Measurements from ENCODE around the gene KLHDC4.

Gene KLHDC4

DNA sequence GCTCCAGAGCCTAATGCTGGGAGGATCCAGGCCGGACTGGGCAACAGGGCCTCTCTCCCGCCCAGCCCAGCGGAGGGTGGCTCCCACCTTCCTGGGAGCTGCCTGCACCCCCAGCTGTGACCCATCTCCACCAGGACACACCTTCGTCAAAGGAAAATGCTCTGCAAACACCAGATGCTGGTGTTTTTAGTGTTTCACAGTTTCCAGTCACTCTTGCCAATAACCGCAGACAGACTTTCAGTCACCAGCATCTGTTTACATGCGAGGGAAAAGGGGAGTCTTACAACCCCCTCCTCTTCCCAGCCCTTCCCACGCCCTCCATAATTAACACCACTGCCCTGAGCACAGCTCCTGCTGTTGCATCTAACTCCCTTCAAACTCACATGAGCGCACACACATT lies 25.3 kb downstream of the KLHDC4 start:
- H3K9ac ChIP-seq (ENCODE audit: low read length) = no peak overlapping the region
- no peak for TF ChIP-seq EZH2phosphoT487 (conservative IDR thresholded peaks at IDR 0.05; ENCODE audit: low read length)
- peaks cover 57% of the 10 kb centered on the region for H3K79me2 ChIP-seq (ENCODE audit: insufficient read depth, low read length)
- H3F3A ChIP-seq (ENCODE audit: insufficient read depth) = no peaks in the 10 kb centered on the region
- no peak overlapping the region for H2AFZ ChIP-seq (ENCODE audit: low read depth, low read length, severe bottlenecking)
- H3K36me3 ChIP-seq (ENCODE audit: low read length) = peaks cover 9% of the 10 kb centered on the region; the same call in 1 of the 2 replicates
- H3K4me2 ChIP-seq (ENCODE audit: low read depth, low read length, poor library complexity, severe bottlenecking) = no peak overlapping the region
- no peaks in the 10 kb centered on the region for H4K20me1 ChIP-seq (ENCODE audit: low read depth, low read length)
- no peak overlapping the region for H3K27ac ChIP-seq (ENCODE audit: low read depth, low read length)
- H3K27me3 ChIP-seq (ENCODE audit: low read length) = no peaks in the 10 kb centered on the region
- no peaks in the 10 kb centered on the region for H3K9me2 ChIP-seq (replicated peaks; ENCODE audit: insufficient read depth, low read length)
- no peaks in the 10 kb centered on the region for H3K9me3 ChIP-seq (ENCODE audit: insufficient read depth, low read length)
- no peak overlapping the region for H3K4me3 ChIP-seq (ENCODE audit: insufficient read depth, low read length, poor library complexity, severe bottlenecking)

DNA sequence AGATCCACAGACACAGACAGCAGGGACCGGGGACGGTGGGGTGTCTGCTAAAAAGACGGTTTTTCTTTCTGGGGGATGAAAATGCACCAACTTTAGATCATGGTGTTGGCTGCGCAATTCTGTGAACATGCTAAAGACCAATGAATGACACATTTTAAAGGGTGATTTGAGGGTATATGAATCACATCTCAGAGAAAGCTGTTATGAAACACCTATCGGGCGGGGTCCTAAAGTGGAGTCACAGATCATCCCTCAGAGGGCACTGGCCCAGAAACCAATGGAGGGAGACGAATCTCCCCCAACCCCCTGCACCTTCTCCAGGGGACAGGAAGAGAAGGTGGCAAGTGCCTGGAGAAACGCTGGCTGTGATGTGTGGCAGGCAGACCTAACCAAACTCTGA lies 26.0 kb downstream of the KLHDC4 start:
- H3K9ac ChIP-seq (ENCODE audit: low read length) = no peak overlapping the region
- TF ChIP-seq, protein P1, sequence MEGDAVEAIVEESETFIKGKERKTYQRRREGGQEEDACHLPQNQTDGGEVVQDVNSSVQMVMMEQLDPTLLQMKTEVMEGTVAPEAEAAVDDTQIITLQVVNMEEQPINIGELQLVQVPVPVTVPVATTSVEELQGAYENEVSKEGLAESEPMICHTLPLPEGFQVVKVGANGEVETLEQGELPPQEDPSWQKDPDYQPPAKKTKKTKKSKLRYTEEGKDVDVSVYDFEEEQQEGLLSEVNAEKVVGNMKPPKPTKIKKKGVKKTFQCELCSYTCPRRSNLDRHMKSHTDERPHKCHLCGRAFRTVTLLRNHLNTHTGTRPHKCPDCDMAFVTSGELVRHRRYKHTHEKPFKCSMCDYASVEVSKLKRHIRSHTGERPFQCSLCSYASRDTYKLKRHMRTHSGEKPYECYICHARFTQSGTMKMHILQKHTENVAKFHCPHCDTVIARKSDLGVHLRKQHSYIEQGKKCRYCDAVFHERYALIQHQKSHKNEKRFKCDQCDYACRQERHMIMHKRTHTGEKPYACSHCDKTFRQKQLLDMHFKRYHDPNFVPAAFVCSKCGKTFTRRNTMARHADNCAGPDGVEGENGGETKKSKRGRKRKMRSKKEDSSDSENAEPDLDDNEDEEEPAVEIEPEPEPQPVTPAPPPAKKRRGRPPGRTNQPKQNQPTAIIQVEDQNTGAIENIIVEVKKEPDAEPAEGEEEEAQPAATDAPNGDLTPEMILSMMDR (IDR thresholded peaks at IDR 0.05; ENCODE audit: insufficient read depth, low read length, poor library complexity, severe bottlenecking) = no peak
- no peak for TF ChIP-seq EZH2phosphoT487 (conservative IDR thresholded peaks at IDR 0.05; ENCODE audit: low read length)
- no peaks in the 10 kb centered on the region for H3K9me2 ChIP-seq (replicated peaks; ENCODE audit: insufficient read depth, low read length)
- H3K27me3 ChIP-seq (ENCODE audit: low read length) = no peaks in the 10 kb centered on the region
- H4K20me1 ChIP-seq (ENCODE audit: low read depth, low read length) = no peaks in the 10 kb centered on the region
- H3F3A ChIP-seq (ENCODE audit: insufficient read depth) = no peaks in the 10 kb centered on the region
- H3K4me2 ChIP-seq (ENCODE audit: low read depth, low read length, poor library complexity, severe bottlenecking) = no peak overlapping the region
- H2AFZ ChIP-seq (ENCODE audit: low read depth, low read length, severe bottlenecking) = no peak overlapping the region
- no peak overlapping the region for H3K27ac ChIP-seq (ENCODE audit: low read depth, low read length)
- H3K36me3 ChIP-seq (ENCODE audit: low read length) = peaks cover 9% of the 10 kb centered on the region; the same call in 1 of the 2 replicates
- H3K79me2 ChIP-seq (ENCODE audit: insufficient read depth, low read length) = peaks cover 63% of the 10 kb centered on the region
- no peak overlapping the region for H3K4me3 ChIP-seq (ENCODE audit: insufficient read depth, low read length, poor library complexity, severe bottlenecking)
- H3K9me3 ChIP-seq (ENCODE audit: insufficient read depth, low read length) = no peaks in the 10 kb centered on the region

DNA sequence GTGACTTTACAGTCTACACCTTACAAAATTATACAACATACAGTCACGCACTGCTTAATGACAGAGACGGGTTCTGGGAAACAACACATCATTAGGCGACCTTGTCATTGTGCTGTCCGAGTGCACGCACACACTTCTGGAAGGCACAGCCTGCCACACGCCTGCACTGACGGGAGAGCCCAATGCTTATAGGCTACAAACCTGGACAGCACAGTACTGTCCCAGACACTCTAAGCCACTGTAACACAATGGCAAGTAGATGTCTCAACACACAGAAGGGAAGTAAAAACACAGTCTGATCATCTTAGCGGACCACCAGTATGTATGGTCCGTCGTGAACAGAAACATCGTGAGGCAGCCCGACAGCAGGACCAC lies 29.8 kb downstream of the KLHDC4 start:
- no peaks in the 10 kb centered on the region for H3K9me3 ChIP-seq (ENCODE audit: insufficient read depth, low read length)
- H3K4me2 ChIP-seq (ENCODE audit: low read depth, low read length, poor library complexity, severe bottlenecking) = no peak overlapping the region
- H3F3A ChIP-seq (ENCODE audit: insufficient read depth) = no peaks in the 10 kb centered on the region; the same call in 1 of the 2 replicates
- H3K9ac ChIP-seq (ENCODE audit: low read length) = no peak overlapping the region
- H3K27ac ChIP-seq (ENCODE audit: low read depth, low read length) = no peak overlapping the region
- H3K36me3 ChIP-seq (ENCODE audit: low read length) = peaks cover 14% of the 10 kb centered on the region; the same call in 1 of the 2 replicates
- TF ChIP-seq, protein P1 (IDR thresholded peaks at IDR 0.05; ENCODE audit: insufficient read depth, low read length, poor library complexity, severe bottlenecking) = no peak
- TF ChIP-seq EZH2phosphoT487 (conservative IDR thresholded peaks at IDR 0.05; ENCODE audit: low read length) = no peak
- H3K4me3 ChIP-seq (ENCODE audit: insufficient read depth, low read length, poor library complexity, severe bottlenecking) = no peak overlapping the region
- H3K79me2 ChIP-seq (ENCODE audit: insufficient read depth, low read length) = peaks cover 50% of the 10 kb centered on the region
- H3K27me3 ChIP-seq (ENCODE audit: low read length) = no peaks in the 10 kb centered on the region
- H4K20me1 ChIP-seq (ENCODE audit: low read depth, low read length) = no peaks in the 10 kb centered on the region
- H2AFZ ChIP-seq (ENCODE audit: low read depth, low read length, severe bottlenecking) = no peak overlapping the region
- H3K9me2 ChIP-seq (replicated peaks; ENCODE audit: insufficient read depth, low read length) = no peaks in the 10 kb centered on the region

DNA sequence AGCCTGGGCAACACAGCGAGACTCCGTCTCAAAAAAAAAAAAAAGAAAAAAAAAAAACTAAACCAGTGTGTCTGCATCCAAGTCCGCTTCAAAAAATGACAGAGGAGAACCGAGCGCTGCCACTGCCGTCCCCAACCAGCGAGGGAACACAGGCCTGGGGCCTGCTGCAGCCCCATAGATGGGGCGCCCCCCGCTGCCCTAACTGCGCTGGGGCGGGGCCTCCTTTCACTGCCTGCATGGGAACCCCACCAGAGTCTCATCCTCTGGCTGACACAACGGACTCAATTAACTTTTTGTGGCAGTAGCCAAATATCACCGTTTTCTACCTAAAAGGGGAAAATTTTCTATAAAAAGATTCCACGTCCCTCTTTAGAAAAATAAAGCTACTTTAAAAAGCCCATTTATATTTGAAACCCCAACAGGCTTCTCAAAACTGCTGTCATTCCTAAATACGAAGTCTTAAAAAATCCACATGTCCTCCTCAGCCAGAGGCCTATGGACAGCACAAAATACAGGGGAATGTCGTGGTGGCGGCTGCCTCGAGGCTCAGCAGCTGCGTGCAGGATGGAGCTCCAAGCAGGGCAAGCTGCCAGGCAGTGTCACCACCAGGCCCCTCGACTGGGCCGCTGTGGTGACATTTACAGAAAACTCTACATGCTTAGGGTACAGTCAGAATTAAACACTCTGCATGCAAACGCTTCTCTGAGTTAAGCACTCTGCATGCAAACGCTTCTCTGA lies 30.3 kb downstream of the KLHDC4 start:
- TF ChIP-seq, protein P1 (IDR thresholded peaks at IDR 0.05; ENCODE audit: insufficient read depth, low read length, poor library complexity, severe bottlenecking) = no peak
- TF ChIP-seq EZH2phosphoT487 (conservative IDR thresholded peaks at IDR 0.05; ENCODE audit: low read length) = no peak
- Histone ChIP-seq H3K27ac (ENCODE audit: low read depth, low read length) (no peak overlapping the region), H3F3A (ENCODE audit: insufficient read depth) (no peaks in the 10 kb centered on the region; the same call in 1 of the 2 replicates), H2AFZ (ENCODE audit: low read depth, low read length, severe bottlenecking) (no peak overlapping the region), H3K27me3 (ENCODE audit: low read length) (no peaks in the 10 kb centered on the region), H3K9ac (ENCODE audit: low read length) (no peak overlapping the region), H3K36me3 (ENCODE audit: low read length) (peaks cover 18% of the 10 kb centered on the region), H3K79me2 (ENCODE audit: insufficient read depth, low read length) (peaks cover 44% of the 10 kb centered on the region), H3K4me2 (ENCODE audit: low read depth, low read length, poor library complexity, severe bottlenecking) (no peak overlapping the region), H3K9me2 (replicated peaks; ENCODE audit: insufficient read depth, low read length) (no peaks in the 10 kb centered on the region), H3K4me3 (ENCODE audit: insufficient read depth, low read length, poor library complexity, severe bottlenecking) (no peak overlapping the region), H4K20me1 (ENCODE audit: low read depth, low read length) (no peaks in the 10 kb centered on the region), H3K9me3 (ENCODE audit: insufficient read depth, low read length) (no peaks in the 10 kb centered on the region)

Data from SU-DHL-6 (cell line).